B cell (primary cell): ENCODE results near the gene ERAP2.

Experiments
- EZH2 ChIP-seq: IDR thresholded peaks from 2 replicates; pipeline ENCODE4 v1.6.1; 2012; ENCODE audit warnings: borderline replicate concordance, low read depth, mild to moderate bottlenecking, moderate library complexity, low read length; ENCODE audit not compliant: insufficient read depth, poor library complexity, severe bottlenecking
- TF ChIP-seq, protein P1 (sequence below): fragments of 200-600 bp; IDR thresholded peaks from one replicate; pipeline ENCODE4 v1.8.0; 2022; ENCODE audit warnings: antibody characterized with exemption, mild to moderate bottlenecking

DNA sequence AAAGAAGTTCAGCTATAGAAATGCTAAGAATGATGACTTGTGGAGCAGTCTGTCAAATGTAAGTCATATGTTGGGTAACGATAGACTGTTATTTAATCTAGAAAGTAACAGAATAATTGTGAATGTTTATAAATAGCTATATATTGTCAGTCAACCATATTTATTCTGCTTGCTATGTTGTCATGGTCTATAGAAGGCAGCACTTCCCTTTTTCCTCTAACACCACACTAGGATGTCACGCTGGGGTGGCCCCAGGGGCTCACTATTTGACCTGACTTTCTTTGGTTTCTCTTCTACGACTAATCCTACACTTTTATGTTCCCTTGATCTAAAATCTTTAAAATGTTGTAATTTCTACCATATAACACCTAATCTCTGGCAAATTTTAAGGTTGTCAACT lies 20.5 kb downstream of the ERAP2 start:
- TF ChIP-seq, protein P1, sequence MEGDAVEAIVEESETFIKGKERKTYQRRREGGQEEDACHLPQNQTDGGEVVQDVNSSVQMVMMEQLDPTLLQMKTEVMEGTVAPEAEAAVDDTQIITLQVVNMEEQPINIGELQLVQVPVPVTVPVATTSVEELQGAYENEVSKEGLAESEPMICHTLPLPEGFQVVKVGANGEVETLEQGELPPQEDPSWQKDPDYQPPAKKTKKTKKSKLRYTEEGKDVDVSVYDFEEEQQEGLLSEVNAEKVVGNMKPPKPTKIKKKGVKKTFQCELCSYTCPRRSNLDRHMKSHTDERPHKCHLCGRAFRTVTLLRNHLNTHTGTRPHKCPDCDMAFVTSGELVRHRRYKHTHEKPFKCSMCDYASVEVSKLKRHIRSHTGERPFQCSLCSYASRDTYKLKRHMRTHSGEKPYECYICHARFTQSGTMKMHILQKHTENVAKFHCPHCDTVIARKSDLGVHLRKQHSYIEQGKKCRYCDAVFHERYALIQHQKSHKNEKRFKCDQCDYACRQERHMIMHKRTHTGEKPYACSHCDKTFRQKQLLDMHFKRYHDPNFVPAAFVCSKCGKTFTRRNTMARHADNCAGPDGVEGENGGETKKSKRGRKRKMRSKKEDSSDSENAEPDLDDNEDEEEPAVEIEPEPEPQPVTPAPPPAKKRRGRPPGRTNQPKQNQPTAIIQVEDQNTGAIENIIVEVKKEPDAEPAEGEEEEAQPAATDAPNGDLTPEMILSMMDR: no peak
- TF ChIP-seq EZH2: no peak
